Activated naive CD8-positive, alpha-beta T cell (primary cell): ENCODE data around the gene FAM163A.
A peak's percentile ranks its signal among the peaks of the same experiment; 100 is the strongest.

Experiments used
- H3K27ac Mint-ChIP-seq: one replicate; pipeline ENCODE4 v1.8.0; 2021; ENCODE audit warnings: mixed read lengths
- H3K27me3 Mint-ChIP-seq: one replicate; pipeline ENCODE4 v1.8.0; 2021; ENCODE audit warnings: mixed read lengths
- H3K36me3 Mint-ChIP-seq: one replicate; pipeline ENCODE4 v1.8.0; 2021; ENCODE audit warnings: mixed read lengths
- H3K4me1 Mint-ChIP-seq: one replicate; pipeline ENCODE4 v1.8.0; 2021; ENCODE audit warnings: low read depth, mixed read lengths
- H3K4me3 Mint-ChIP-seq: one replicate; pipeline ENCODE4 v1.8.0; 2021; ENCODE audit warnings: mild to moderate bottlenecking, mixed read lengths
- H3K9me3 Mint-ChIP-seq: one replicate; pipeline ENCODE4 v1.8.0; 2021; ENCODE audit warnings: low read depth, mixed read lengths

The FAM163A gene

GRCh38 chr1:179812501-179813292 lies 69.6 kb downstream of the FAM163A start:
- Mint-ChIP-seq H3K4me1 (peaks cover 18% of the 10 kb centered on the region), H3K9me3 (no peaks in the 10 kb centered on the region), H3K4me3 (no peak overlapping the region), H3K36me3 (no peaks in the 10 kb centered on the region), H3K27ac (no peak overlapping the region), H3K27me3 (peaks cover 2% of the 10 kb centered on the region)

GRCh38 chr1:179813626-179814545 lies 70.8 kb downstream of the FAM163A start:
- no peaks in the 10 kb centered on the region for H3K36me3 Mint-ChIP-seq
- H3K4me1 Mint-ChIP-seq: peaks cover 18% of the 10 kb centered on the region
- H3K27me3 Mint-ChIP-seq: peaks cover 2% of the 10 kb centered on the region
- H3K4me3 Mint-ChIP-seq: peak overlapping the region; percentile 92
- H3K9me3 Mint-ChIP-seq: no peaks in the 10 kb centered on the region
- no peak overlapping the region for H3K27ac Mint-ChIP-seq

- peaks cover 18% of the 10 kb centered on the region for H3K4me1 Mint-ChIP-seq
- peak overlapping the region; percentile 72 for H3K27ac Mint-ChIP-seq
- peaks cover 2% of the 10 kb centered on the region for H3K27me3 Mint-ChIP-seq
- H3K36me3 Mint-ChIP-seq: no peaks in the 10 kb centered on the region
- peak overlapping the region; percentile 92 for H3K4me3 Mint-ChIP-seq
- no peaks in the 10 kb centered on the region for H3K9me3 Mint-ChIP-seq
Observed at GRCh38 chr1:179814546-179814838, 71.4 kb downstream of the FAM163A start.

- peak overlapping the region; percentile 72 for H3K27ac Mint-ChIP-seq
- H3K9me3 Mint-ChIP-seq: no peaks in the 10 kb centered on the region
- no peaks in the 10 kb centered on the region for H3K36me3 Mint-ChIP-seq
- peaks cover 17% of the 10 kb centered on the region for H3K4me1 Mint-ChIP-seq
- H3K4me3 Mint-ChIP-seq: peak overlapping the region; percentile 92
- no peaks in the 10 kb centered on the region for H3K27me3 Mint-ChIP-seq
Observed at GRCh38 chr1:179815641-179816040, 72.5 kb downstream of the FAM163A start.

- no peak overlapping the region for H3K27ac Mint-ChIP-seq
Observed at GRCh38 chr1:179816196-179816960, 73.3 kb downstream of the FAM163A start.

GRCh38 chr1:179817056-179817455 lies 74.0 kb downstream of the FAM163A start:
- no peak overlapping the region for H3K4me3 Mint-ChIP-seq
- H3K9me3 Mint-ChIP-seq: no peaks in the 10 kb centered on the region
- peaks cover 17% of the 10 kb centered on the region for H3K4me1 Mint-ChIP-seq
- no peak overlapping the region for H3K27ac Mint-ChIP-seq
- no peaks in the 10 kb centered on the region for H3K36me3 Mint-ChIP-seq
- no peaks in the 10 kb centered on the region for H3K27me3 Mint-ChIP-seq

More at GRCh38 chr1:179816196-179816960, 73.3 kb downstream of the FAM163A start:
- Mint-ChIP-seq H3K27me3 (no peaks in the 10 kb centered on the region), H3K4me3 (peak overlapping the region; percentile 92), H3K4me1 (peaks cover 17% of the 10 kb centered on the region), H3K36me3 (no peaks in the 10 kb centered on the region), H3K9me3 (no peaks in the 10 kb centered on the region)

- no peak overlapping the region for H3K4me3 Mint-ChIP-seq
- no peaks in the 10 kb centered on the region for H3K36me3 Mint-ChIP-seq
- H3K9me3 Mint-ChIP-seq: no peaks in the 10 kb centered on the region
- H3K27ac Mint-ChIP-seq: no peak overlapping the region
- H3K27me3 Mint-ChIP-seq: no peaks in the 10 kb centered on the region
- H3K4me1 Mint-ChIP-seq: peaks cover 17% of the 10 kb centered on the region
Observed at GRCh38 chr1:179817789-179818188, 74.7 kb downstream of the FAM163A start.

- Mint-ChIP-seq H3K4me1 (peaks cover 17% of the 10 kb centered on the region), H3K27ac (no peak overlapping the region), H3K4me3 (no peak overlapping the region)
Observed at GRCh38 chr1:179818260-179818659, 75.2 kb downstream of the FAM163A start.

GRCh38 chr1:179818743-179819173 lies 75.7 kb downstream of the FAM163A start:
- H3K27me3 Mint-ChIP-seq: no peaks in the 10 kb centered on the region
- no peak overlapping the region for H3K4me3 Mint-ChIP-seq
- H3K9me3 Mint-ChIP-seq: no peaks in the 10 kb centered on the region
- H3K27ac Mint-ChIP-seq: no peak overlapping the region
- H3K36me3 Mint-ChIP-seq: no peaks in the 10 kb centered on the region
- H3K4me1 Mint-ChIP-seq: peaks cover 17% of the 10 kb centered on the region

More at GRCh38 chr1:179818260-179818659, 75.2 kb downstream of the FAM163A start:
- Mint-ChIP-seq H3K27me3 (no peaks in the 10 kb centered on the region), H3K9me3 (no peaks in the 10 kb centered on the region), H3K36me3 (no peaks in the 10 kb centered on the region)

- H3K36me3 Mint-ChIP-seq: no peaks in the 10 kb centered on the region
- no peak overlapping the region for H3K27ac Mint-ChIP-seq
- H3K4me1 Mint-ChIP-seq: peaks cover 5% of the 10 kb centered on the region
- H3K9me3 Mint-ChIP-seq: no peaks in the 10 kb centered on the region
- no peaks in the 10 kb centered on the region for H3K27me3 Mint-ChIP-seq
- no peak overlapping the region for H3K4me3 Mint-ChIP-seq
Observed at GRCh38 chr1:179820226-179820970, 77.3 kb downstream of the FAM163A start.

- Mint-ChIP-seq H3K9me3 (no peaks in the 10 kb centered on the region), H3K36me3 (no peaks in the 10 kb centered on the region), H3K4me3 (no peak overlapping the region), H3K27ac (no peak overlapping the region), H3K27me3 (no peaks in the 10 kb centered on the region), H3K4me1 (no peaks in the 10 kb centered on the region)
Observed at GRCh38 chr1:179821524-179821923, 78.4 kb downstream of the FAM163A start.

GRCh38 chr1:179822065-179822464 lies 79.0 kb downstream of the FAM163A start:
- H3K27ac Mint-ChIP-seq: no peak overlapping the region
- no peak overlapping the region for H3K4me3 Mint-ChIP-seq
- no peaks in the 10 kb centered on the region for H3K27me3 Mint-ChIP-seq
- H3K9me3 Mint-ChIP-seq: no peaks in the 10 kb centered on the region
- no peaks in the 10 kb centered on the region for H3K4me1 Mint-ChIP-seq
- H3K36me3 Mint-ChIP-seq: no peaks in the 10 kb centered on the region

GRCh38 chr1:179823693-179824092 lies 80.6 kb downstream of the FAM163A start:
- H3K27ac Mint-ChIP-seq: no peak overlapping the region
- H3K36me3 Mint-ChIP-seq: no peaks in the 10 kb centered on the region
- no peaks in the 10 kb centered on the region for H3K9me3 Mint-ChIP-seq
- no peaks in the 10 kb centered on the region for H3K4me1 Mint-ChIP-seq
- H3K27me3 Mint-ChIP-seq: no peaks in the 10 kb centered on the region
- no peak overlapping the region for H3K4me3 Mint-ChIP-seq

GRCh38 chr1:179824265-179824664 lies 81.2 kb downstream of the FAM163A start:
- no peaks in the 10 kb centered on the region for H3K36me3 Mint-ChIP-seq
- no peak overlapping the region for H3K4me3 Mint-ChIP-seq
- no peaks in the 10 kb centered on the region for H3K9me3 Mint-ChIP-seq
- no peaks in the 10 kb centered on the region for H3K27me3 Mint-ChIP-seq
- H3K4me1 Mint-ChIP-seq: no peaks in the 10 kb centered on the region
- H3K27ac Mint-ChIP-seq: no peak overlapping the region
